HG03103 (cell line): ENCODE results near the gene FAAP20.

ENCODE experiments used
- ATAC-seq: cut with Tn5 transposase; IDR thresholded peaks from one replicate; pipeline ENCODE4 v1.9.1; 2021; ENCODE audit warnings: low read depth; ENCODE audit not compliant: unreplicated experiment

FAAP20 gene, protein sequence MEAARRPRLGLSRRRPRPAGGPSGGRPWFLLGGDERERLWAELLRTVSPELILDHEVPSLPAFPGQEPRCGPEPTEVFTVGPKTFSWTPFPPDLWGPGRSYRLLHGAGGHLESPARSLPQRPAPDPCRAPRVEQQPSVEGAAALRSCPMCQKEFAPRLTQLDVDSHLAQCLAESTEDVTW

DNA sequence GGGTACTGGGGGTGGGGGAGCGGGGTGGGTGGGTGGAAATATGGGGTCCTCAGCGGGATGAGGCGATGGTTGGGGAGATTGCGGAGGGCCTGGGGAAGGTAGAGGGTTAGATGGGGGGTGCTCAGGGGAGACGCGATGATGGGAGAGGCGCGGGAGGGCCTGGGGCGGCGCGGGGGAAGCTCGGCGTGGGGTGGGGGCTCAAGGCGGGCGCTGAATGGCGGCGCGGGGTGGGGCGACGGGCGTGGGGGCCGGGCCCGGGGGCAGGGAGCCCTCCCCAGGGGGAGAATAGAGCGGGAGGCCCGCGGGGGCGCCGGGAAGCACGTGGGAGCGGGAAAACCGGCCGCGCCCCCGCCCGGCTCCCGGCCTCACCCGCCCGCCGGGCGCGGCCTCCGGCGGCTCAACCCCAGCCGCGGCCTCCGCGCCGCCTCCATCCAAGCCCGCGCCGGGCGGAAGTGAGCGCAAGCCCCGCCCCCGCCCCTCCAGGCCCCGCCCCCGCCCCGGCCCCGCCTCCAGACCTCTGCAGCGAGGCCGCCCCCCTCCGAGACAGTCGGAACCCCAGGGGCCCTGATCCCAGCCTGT is at the start of gene FAAP20:
Gene FAAP20, minus strand, starts transcription at position 454 of the 579 bp plus-strand sequence. Its CDS starts 23 bp downstream, at position 431.
- peak; percentile 44 for ATAC-seq

DNA sequence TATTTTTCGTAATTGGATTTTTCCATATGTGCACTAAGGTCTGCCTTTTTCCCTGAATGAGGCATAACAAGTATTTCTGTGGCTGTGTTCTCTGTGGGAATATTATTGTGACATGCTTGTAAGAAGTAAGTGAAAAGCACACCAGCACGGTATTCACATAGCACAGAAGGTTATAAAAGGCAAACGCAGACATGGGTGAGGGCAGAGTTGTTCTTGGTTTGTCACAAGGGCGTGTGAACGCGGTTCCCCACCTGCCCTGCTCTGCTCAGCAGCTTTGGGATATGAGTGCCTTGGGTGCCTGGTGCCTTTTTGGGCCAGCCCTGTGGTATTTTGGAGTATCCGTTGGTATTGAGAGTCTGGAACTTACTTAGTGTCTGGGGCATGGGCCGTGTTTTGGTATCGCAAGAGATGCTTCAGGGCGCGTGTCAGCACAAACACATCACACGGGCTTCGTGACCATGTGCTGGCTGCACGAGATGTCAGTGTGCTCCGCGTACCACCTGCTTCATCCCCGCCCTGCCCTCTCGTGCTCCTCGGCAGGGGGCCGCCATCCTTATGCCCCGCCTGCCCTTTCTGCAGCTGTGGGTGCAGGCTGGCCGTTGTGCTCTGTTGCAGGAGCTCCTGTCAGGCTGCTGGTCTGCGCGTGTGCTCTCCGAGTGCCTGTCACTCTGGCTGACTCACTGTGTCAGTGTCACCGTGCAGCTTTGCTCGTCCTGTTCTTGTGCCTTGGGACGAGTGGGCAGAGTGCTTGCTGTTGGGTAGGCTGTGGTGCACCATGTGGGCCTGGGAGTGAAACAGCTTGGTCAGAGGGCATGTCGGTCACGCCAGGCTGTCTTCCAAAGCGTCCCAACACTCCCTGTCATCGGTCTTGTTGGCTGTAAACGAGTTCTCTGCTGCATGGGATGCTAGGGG is 48.5 kb upstream of the FAAP20 start:
- no peak for ATAC-seq

DNA sequence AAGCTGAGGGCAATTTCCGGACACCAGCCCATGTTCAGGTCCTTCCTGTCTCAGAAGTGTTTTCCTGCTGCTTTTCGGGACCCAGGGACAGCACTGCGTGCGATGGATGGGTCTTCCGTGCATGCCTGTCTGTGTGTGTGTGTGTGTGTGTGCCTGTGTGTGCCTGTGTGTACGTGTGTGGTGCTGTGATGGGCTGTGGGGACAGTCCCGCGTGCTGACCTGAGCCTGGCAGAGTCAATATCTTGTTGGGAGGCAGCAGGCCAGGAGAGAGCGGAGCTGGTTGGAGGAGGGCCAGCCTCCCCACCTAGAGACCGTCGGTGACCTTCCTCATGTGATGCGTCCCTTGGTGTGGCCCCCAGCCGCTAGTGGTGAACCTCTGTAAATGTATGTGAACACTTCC is 47.2 kb upstream of the FAAP20 start:
- no peak for ATAC-seq

DNA sequence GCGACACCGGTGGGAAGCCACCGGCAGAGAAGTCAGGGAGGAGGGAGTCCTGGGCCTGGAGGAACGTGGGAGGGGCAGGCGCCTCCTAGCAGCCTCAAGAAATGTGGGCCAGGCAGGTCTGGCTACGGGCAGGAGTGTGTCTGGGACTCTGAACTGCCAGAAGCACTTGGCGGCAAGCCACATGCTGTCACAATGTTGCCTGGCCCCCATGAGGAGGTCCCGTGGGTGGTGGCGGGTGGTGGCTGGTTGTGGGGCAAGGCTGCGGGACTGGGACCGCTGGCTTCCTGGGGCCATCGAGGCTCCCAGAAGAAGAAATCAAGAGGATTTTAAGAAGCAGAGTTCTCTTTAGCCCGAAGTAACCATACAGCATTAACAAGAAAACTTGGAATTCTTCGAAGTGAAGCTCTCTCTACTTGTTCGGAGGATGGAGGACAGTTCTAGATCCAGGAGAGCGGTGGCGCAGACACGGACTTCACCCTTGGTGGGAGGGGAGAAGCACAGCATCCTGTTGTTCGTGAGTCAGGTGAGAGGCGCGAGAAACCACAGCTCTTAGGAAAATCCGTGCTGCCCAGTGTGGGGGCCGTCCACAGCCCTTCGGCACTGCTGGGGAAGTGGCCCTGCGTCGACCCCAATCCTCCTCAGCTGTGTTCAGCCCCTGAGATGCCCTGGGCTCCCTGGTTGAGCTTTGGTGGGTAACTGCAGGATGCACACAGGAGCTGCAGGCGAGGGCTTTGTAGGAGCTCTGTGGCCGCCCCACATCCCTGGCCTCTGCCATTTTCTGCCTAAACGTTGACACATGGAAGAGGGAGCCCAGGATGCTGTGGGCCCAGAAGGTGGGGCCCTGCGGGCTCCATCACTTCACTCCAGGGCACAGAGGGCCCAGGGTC is 45.9 kb upstream of the FAAP20 start:
- no peak for ATAC-seq

DNA sequence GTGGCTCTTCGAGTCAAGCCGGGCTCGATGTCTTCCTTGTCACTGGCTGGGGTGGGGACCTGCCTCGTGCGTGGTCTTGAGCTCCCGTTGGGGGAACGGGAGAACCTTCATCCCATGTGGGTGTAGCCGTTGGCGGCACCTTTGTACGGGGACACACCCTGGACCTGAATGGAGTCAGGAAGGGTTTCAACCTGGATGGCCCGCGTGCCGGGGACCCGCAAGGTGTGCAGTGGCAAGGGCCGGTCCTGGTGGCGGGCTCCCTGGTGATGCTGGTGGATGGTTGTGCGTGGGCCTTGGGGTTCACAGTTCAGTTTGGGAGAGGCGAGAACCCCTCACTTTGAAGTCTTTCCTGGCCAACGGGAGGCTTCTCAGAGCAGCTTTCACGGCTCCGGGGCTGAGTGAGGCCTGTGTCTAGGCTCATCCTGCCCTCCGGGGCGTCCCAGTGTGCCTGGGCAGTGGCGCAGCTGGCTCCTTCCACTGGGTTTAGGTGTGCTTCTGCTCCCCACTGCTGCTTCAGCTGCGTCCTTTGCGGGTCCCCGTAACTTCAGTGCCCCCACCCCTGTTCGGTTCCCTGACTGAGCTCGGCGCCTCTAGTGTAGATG is 44.9 kb upstream of the FAAP20 start:
- ATAC-seq, result no peak

DNA sequence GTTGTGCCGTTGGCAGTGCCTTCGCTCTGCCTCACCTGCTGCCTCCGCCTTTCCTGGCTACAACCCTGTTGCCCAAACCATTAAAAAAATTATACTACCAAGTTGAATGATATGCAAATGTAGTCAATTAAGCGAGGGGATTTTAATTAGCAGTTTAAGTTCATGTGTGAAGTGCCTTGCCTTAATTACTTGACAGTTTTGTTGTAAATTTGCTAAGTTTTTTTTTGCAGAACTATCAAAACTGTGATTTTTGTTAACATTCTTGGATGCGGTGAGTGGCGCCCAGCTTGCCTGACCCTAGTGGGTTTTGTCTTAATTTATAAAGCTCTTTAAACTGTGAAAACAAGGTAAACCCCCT is 44.4 kb upstream of the FAAP20 start:
- ATAC-seq, result no peak

DNA sequence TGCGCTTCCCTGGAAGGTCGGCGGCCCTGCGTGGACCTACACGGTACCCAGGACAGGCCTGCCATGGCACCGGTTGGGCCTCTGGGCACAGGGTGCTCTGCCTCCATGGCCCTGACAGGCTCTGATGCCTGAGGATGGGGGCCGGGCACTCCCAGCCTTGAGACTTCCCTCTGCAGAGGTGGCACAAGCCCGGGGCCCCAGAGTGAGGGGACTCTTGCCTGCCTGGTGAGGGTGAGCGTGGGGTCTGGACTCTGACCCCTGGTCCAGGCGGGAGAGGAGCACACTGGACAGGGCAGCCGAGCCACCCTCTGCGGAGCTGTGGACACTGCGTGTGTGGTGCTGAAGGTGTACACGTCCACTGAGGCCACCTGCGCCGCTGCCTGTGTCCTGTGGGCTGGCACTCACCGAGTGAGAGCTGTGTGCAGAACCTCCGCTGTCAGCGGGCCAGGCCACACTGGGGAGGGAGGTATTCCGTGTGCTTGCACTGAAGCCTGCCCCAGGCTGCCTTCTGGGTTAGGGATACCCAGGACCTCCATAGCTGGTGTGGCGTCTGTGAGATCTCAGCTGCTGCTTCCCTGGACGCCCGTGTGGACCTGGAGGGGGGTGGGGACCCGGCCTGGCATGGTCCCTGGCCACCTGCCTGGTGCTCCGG is 43.9 kb upstream of the FAAP20 start:
- no peak for ATAC-seq

DNA sequence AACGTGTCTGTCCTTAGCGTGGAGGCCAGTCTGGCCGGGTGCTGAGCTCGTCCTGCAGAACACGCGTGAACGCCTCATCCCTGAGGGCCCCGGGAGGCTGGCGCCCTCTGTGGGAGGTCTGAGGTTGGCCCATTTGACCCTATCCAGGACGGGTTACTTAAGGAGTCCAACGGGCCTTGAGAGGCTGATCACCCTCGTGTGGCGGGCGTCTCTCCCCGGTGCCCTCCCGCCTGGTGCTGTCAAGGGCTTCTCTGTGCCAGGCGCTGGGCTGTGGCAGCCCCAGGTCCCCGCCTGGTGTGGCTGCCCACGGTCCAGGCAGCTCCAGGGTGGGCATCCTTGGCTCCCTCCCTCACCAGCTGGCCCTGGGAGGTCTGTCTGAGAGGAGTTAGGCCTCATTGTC is 43.2 kb upstream of the FAAP20 start:
- no peak for ATAC-seq

DNA sequence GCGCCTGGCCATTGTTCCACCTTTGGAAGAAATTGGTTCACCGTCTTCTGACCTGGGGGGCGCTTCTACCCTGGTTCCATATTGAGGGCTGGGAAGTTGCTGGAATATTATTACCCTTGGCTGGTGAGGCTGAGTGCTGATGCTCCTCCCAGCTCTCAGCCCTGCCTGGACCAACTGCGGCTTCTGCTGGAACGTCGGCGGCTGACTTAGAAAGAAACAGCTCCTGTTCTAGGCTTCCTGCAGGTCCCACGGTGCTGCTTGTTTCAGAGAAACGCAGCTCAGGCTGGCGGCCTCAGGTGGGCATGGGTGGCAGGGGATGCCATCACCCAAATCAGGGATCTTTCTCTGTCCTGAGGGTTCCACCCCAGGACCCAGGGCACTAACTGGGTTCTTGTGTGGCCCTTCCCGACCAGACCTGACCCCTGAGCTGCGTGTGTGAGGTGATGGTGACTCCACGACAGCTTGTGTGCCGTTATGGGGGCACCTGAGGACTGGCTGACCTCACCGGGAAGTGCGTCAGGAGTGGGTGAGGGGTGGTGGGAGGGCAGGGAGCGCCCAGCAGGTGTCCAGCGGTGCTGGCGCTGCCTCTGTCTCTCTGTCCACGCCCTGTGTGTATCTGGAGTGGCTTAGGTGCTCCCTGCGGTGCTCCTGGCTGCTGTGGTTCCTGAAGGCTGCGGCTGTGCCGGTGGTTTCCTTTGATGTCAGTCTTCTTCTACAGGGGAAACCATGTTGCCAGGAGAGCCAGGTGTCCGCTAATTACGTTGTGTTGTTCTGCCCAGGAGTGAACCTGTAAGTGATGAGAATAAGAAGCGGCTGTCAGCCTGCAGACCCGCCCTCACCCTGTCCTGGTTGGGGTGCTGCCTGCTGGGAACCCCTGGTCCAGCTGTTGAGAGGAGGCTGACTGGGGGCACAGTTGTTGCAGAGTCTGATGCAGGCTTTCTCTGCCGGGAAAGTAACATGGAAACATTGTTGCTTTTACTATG is 42.4 kb upstream of the FAAP20 start:
- no peak for ATAC-seq

DNA sequence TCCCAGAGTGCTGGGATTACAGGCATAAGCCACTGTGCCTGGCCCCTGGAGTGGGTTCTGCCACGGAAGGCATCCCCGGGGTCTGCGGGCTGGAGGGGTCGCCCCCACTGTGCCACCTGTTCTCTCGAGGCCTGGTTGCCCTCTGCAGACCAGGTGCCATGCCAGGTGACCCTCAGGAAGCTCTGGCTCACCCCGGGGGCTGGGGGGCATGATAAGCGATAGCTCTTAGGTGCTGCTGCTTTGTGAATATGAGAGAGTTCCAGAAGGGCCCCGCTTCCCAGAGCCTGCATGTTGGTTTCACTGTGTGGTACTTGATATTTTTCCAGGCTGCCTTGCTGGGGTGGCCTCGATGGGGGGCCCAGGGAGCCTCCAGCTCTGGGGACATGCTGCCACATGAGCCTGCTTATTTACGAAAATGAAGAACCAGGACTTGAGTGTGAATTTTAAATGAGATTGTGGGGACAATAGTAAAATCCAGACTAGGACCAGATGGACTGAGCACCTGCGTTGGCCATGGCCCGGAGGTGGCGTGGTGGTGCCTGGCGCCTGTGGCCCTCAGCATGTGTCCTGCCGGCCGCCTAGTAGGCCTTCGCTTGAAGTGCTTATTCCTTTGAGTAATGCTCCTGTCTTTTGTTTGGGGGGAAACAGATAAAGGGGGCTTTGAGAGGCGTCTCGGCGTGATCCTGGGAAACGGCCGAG is 40.9 kb upstream of the FAAP20 start:
- no peak for ATAC-seq

DNA sequence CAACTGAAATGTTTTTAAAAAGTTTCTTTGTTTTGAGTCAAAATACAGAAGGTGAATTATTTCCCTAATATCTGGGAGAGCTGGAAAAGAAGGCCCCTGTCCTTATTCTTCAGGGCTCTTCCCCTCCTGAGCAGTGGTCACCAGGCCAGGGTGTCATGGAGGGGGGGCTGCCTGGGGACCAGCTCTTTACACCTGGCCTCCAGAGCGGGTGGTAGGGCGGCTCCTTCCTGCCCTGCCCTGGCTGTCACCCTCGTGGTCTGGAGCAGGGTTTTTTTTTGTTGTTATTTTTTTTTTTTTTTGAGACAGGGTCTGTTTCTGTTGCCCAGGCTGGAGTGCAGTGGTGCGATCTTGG is 40.2 kb upstream of the FAAP20 start:
- no peak for ATAC-seq

DNA sequence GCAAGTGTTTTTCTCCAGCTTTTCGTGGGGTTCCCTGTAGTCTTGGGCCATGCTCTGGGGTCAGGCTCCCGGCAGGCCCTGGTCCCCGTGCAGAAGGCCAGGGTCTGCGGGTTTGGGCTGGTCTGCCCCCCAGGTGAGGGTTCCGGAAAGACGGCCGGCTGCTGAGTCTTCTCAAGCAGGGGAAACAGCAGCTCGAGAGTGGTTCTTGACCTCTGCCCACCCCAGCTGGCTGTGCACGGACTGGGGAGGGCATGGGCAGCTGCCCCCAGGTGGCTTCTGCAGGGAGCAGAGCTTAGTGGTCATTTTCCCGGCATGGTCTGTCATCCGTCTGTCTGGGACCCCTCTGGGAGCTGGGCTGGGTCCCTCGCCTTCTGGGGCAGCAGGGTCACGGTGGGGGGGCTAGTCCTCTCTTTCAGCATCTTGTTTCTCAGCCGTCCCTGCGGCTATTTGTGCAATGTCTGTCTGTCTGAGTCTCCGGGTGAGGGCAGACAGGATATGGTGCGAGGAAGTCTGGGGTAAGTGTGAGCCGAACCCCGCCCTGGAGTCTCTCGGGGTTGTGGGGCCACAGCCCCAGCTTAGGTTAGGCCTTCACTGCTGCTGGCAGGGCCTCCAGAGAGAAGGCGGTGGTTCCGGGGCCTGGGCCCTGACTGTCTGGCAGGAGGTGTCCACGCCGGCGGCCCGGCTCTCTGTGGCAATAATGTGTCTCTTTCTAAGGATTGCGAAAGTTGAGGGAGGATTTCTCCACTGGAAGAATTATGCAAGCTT is 39.6 kb upstream of the FAAP20 start:
- no peak for ATAC-seq

DNA sequence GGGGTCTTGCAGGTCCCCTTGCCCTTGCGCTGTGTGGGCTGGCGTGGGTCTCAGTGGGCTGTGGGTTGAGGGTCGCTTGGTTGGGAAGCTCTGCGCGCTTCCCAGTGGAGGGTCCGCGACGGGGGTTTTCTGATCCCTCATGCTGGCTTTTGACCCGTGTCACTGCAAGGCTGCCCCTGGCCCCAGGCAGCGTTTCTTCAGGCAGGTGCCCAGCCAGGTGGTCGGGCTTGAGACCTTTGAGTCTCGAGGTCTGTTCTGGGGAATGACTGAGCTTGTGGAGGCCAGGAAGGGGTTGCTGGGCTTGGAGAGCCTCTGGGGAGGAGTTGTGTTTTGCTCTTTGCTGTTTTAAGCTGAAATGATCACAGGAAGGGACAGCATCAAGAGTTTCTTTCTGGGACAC is 38.9 kb upstream of the FAAP20 start:
- no peak for ATAC-seq

DNA sequence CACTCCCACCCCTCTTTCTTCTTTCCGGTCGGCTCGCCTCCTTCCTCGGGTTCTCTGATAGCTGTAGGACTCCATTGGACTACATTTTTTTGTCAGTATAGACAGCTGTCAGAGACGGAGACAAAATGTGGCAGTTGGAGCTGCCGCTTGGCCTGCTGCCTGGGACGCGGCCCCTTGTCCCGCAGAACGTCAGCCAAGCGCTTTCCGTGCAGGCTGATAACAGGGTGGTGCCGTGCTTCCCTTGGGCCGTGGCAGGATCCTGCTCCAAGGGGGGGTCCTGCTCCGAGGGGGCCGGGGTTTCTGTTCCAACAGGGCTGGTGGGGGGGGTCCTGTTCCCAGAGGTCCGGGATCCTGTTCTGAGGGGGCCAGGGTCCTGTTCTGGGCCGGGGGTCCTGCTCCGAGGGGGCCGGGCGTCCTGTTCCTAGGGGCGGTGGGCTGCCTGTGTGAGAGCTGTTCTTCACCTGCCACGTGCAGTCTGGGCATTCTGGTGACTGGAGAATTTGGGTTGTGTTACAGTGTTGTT is 38.4 kb upstream of the FAAP20 start:
- no peak for ATAC-seq

DNA sequence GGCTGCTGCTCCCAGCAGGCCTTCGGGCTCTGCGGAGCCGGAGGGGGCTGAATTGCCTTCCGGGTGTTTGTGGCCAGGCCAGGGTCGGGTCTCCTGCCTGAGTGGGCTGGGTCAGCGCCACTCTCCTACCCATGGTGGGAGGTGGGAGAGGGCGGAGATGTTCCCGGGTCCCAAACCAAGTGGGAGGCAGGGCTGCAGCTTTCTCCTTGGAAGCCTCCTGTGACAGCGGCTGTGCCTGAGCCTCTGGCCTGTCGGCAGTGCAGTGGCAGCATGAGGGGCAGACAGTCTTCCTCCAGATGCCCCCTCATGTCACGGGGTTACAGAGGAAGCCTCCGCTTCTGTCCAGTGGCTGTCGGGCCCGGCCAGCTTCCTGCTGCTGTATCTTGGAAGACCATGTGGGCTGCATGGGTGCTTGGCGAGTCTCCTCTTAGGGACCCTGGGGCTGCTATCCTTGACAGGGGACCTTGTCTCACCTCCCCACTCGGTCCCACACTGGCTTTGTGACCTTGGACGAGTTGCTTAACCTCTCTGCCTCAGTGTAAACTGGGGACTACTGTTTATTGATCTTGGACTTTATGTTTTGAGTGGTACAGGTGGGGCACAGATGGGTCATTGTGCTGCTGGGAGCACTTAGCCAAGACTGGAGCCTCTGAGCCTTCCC is 37.8 kb upstream of the FAAP20 start:
- no peak for ATAC-seq

DNA sequence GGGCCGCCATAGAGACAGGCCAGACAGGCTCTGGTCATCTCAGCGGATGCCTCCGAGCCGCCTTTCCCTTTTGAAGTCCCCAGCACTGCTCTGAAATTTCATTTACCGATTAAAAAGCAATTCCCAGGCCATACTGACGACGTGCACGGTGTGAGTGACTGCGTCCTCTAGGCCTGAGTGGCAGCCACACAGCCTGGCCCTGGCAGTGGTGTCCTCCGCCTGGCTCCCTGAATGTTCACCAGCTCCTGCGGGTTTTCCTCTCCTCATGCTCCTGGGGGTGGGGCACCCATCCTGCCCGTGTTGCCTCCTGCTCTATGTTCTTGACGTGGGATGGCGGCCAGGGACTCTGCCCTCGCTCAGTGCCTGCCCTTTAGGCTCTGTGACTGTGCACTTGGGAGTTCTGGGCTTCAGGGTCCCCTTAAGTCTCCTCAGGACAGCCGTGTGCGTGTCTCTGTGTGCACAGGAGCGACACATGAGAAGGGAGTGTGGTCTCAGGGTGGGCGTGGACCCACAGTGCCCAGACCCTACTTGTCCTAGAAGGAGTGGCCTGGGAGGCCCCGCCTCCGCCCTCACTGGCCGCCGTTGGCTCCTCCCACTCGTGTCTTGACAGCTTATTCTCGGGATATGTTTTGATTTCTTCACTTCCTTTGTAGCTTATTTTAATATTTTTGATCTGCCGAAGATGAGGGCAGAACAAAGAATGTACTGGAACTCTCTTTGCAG is 37.1 kb upstream of the FAAP20 start:
- ATAC-seq, result no peak
